ENCODE results near the gene NDC1. TPM values are rescaled to one million over a fixed set of nuclear protein-coding genes. Genes with fewer than 3 reads are reported as not detected.

NDC1 gene
- total and polyA plus RNA-seq, 2 of the 4 experiments (the other 2 are of a cell fraction), result 11.8 to 33.9 TPM

GRCh38 chr1:53811414-53811851 is 26.7 kb downstream of the NDC1 start:
- no peak overlapping the region for H3K9ac ChIP-seq (ENCODE audit: low read depth, low read length)
- no peak overlapping the region for H2BK120ac ChIP-seq (ENCODE audit: low read depth, low read length)
- peaks cover 3% of the 10 kb centered on the region; the same call in 1 of the 2 replicates for H3K36me3 ChIP-seq (ENCODE audit: control insufficient read depth, insufficient read depth, low read length)
- H3K23ac ChIP-seq (ENCODE audit: low read depth, low read length), result 0 out of 2 replicates have a peak overlapping the region, but pooled peaks have one; percentile 9
- peak overlapping the region; percentile 24; the same call in 1 of the 2 replicates for H4K91ac ChIP-seq (ENCODE audit: insufficient read depth, low read depth, low read length)
- H4K5ac ChIP-seq (ENCODE audit: low read depth, low read length), result peak overlapping the region; percentile 63; the same call in 1 of the 2 replicates
- TF ChIP-seq MAFK (IDR thresholded peaks at IDR 0.05; ENCODE audit: low read depth, low read length), result no peak
- TF ChIP-seq NFE2L2 (IDR thresholded peaks at IDR 0.05; ENCODE audit: low read depth, low read length), result 0 out of 2 replicates have a peak, but pooled peaks have one; percentile 32
- peak overlapping the region; percentile 12; the same call in 1 of the 2 replicates for H3K4ac ChIP-seq (ENCODE audit: low read depth, low read length)
- H2AK5ac ChIP-seq (ENCODE audit: low read depth, low read length), result no peak overlapping the region
- H2AFZ ChIP-seq (replicated peaks; ENCODE audit: low read length, poor library complexity), result no peak overlapping the region
- 0 out of 2 replicates have a peak overlapping the region, but pooled peaks have one; percentile 13 for H3K14ac ChIP-seq (replicated peaks; ENCODE audit: low read depth, low read length)
- intact Hi-C loops (cut with micrococcal nuclease) (no loop called here), dilution Hi-C loops (cut with HindIII; ENCODE audit: low sequenced_read_pairs, unreplicated experiment) (no loop called here), in situ Hi-C loops (cut with MboI; ENCODE audit: low sequenced_read_pairs) (no loop called here)
- CTCF ChIA-PET, result interaction anchor here (2.7 kb wide), 1 partner anchor 15 kb away, joined by 11 read pairs; no protein-coding TSS in a partner anchor
- no peaks in the 10 kb centered on the region; the same call in 1 of the 2 replicates for H3K9me1 ChIP-seq (ENCODE audit: insufficient read depth, low read length)
- H3K56ac ChIP-seq (ENCODE audit: extremely low read depth, insufficient read depth, low read length), result no peak overlapping the region
- no TSS peak for BruUV-seq (replicated peaks)
- no peaks in the 10 kb centered on the region for H3K27me3 ChIP-seq (ENCODE audit: control insufficient read depth, insufficient read depth, low read length)
- POLR2A ChIA-PET (ENCODE audit: unreplicated experiment), result interaction anchor here (0.8 kb wide), 1 partner anchor 24 kb away, joined by 3 read pairs; no protein-coding TSS in a partner anchor
- H3K4me2 ChIP-seq (ENCODE audit: low read depth, low read length), result no peak overlapping the region
- WGBS, 2 experiments (ENCODE audit: extremely low coverage in 2 of 2, insufficient read length in 1 of 2), result 100% methylated on average over 1 of the region's 4 CpGs; no CpG with 5 or more reads in 1 of the 2 experiments
- DNase-seq, result no peak
- H3K4me3 ChIP-seq (ENCODE audit: insufficient read depth, low read depth, low read length), result no peak overlapping the region
- peak overlapping the region; percentile 53 for H2AK9ac ChIP-seq (replicated peaks; ENCODE audit: low read depth, low read length, poor library complexity)
- H3K9me3 ChIP-seq (ENCODE audit: control insufficient read depth, insufficient read depth, low read length), result no peaks in the 10 kb centered on the region; the same call in 1 of the 2 replicates
- H2BK20ac ChIP-seq (ENCODE audit: low read depth, low read length), result no peak overlapping the region; the same call in 1 of the 2 replicates
- no peak overlapping the region for H3K27ac ChIP-seq (ENCODE audit: insufficient read depth, low read length)
- H3K4me1 ChIP-seq (ENCODE audit: control insufficient read depth, insufficient read depth, low read length), result peaks cover 6% of the 10 kb centered on the region; the same call in 1 of the 2 replicates
- H2BK15ac ChIP-seq (ENCODE audit: low read depth, low read length), result no peak overlapping the region
- ATAC-seq (ENCODE audit: low read depth), result no peak
- peaks cover 17 to 21% of the 10 kb centered on the region in 2 experiments; a peak in 3 of 4 replicates for H3K79me1 ChIP-seq (ENCODE audit: low read depth in 1 of 2, low read length in 2 of 2)
- no peaks in the 10 kb centered on the region for H4K20me1 ChIP-seq (ENCODE audit: insufficient read depth, low read length)
- H4K8ac ChIP-seq (ENCODE audit: low read depth in 2 of 2, low read length in 2 of 2), result 0 out of 4 replicates have a peak overlapping the region, but pooled peaks of 1 of the 2 experiments have one; percentile 42
- no peak overlapping the region for H3K18ac ChIP-seq (ENCODE audit: low read depth, low read length)
- no peak overlapping the region for H2BK5ac ChIP-seq (ENCODE audit: low read depth, low read length, poor library complexity, severe bottlenecking)

Data from IMR-90 (cell line).